Astrocyte of the cerebellum (primary cell): ENCODE results near the gene GBA3.

Source experiments
- DNase-seq: peaks from one replicate; pipeline ENCODE4 v3.0.0-alpha.2; 2011; ENCODE audit warnings: low read depth
- H3K4me3 ChIP-seq: 2 replicates; pipeline ENCODE4 v1.5.1; 2011; ENCODE audit warnings: mild to moderate bottlenecking, low read depth, low read length, moderate library complexity
- in situ Hi-C: cut with HindIII; loops from 2 replicates; pipeline ENCODE4 v1.10.0; 2017; ENCODE audit warnings: low sequenced_read_pairs
- TF ChIP-seq, protein P1 (sequence below): IDR thresholded peaks from 2 replicates; pipeline ENCODE4 v1.5.1; 2012; ENCODE audit warnings: low read length, low read depth, moderate library complexity, mild to moderate bottlenecking; ENCODE audit errors: missing control alignments

GBA3 gene

DNA sequence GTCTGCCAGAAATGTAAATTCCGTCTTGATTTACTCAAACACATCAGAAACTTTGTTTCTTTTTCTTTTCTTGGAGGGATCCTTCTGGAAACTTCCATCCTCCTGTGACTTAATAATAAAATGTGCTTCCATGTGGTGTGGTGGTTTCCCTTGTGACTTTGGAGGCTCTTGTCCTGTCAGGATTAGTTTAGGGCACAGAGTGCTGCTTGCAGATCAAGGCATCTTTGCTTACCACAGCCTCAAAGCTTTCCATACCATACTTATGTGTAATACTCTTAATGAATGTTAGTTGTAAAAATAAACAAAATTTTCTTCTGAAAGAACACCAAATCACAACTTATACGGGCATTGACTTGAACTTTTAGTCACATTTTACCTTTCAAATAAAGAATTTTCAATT, 27.4 kb downstream of the GBA3 start:
- H3K4me3 ChIP-seq: no peak overlapping the region
- TF ChIP-seq, protein P1, sequence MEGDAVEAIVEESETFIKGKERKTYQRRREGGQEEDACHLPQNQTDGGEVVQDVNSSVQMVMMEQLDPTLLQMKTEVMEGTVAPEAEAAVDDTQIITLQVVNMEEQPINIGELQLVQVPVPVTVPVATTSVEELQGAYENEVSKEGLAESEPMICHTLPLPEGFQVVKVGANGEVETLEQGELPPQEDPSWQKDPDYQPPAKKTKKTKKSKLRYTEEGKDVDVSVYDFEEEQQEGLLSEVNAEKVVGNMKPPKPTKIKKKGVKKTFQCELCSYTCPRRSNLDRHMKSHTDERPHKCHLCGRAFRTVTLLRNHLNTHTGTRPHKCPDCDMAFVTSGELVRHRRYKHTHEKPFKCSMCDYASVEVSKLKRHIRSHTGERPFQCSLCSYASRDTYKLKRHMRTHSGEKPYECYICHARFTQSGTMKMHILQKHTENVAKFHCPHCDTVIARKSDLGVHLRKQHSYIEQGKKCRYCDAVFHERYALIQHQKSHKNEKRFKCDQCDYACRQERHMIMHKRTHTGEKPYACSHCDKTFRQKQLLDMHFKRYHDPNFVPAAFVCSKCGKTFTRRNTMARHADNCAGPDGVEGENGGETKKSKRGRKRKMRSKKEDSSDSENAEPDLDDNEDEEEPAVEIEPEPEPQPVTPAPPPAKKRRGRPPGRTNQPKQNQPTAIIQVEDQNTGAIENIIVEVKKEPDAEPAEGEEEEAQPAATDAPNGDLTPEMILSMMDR: no peak
- in situ Hi-C loops: no loop called here
- DNase-seq: peak; percentile 13

DNA sequence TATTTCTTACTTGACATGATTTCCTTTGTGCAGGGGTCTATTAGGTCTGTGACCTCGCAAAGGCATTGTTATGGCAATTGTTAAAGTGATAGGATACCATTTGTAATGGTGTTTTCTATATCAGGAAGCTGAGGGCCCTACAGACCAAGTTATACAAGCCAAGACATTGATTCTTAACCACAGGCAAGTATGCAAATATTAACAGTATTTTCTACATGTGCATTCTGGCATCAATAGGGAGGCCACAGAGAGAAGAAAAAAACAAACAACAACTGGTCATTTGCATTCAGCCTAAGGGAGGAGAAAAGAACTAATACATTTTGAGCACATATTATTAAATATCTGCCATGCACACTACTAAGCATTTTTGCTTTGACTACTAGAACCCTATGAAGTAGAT, 28.5 kb downstream of the GBA3 start:
- in situ Hi-C loops: no loop called here
- no peak for DNase-seq
- TF ChIP-seq, protein P1: no peak
- H3K4me3 ChIP-seq: no peak overlapping the region

DNA sequence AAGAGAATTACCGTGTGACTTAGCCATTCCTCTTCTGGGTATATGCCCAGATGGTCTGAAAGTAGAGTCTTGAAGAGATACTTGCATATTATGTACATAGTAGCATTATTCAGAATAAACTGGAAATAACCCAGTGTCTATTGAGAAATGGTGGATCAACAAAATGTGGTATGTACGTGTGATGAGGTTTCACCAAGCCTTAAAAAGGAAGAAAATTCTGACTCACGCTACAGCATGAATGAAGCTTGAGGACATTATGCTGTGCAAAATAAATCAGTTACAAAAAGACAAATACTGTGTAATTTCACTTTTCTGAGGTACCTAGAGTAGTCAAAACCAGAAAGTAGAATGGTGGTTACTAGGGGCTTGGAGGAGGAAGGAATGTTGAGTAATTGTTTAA, 37.3 kb downstream of the GBA3 start:
- no peak overlapping the region for H3K4me3 ChIP-seq
- in situ Hi-C loops: no loop called here
- DNase-seq: no peak
- TF ChIP-seq, protein P1: no peak

DNA sequence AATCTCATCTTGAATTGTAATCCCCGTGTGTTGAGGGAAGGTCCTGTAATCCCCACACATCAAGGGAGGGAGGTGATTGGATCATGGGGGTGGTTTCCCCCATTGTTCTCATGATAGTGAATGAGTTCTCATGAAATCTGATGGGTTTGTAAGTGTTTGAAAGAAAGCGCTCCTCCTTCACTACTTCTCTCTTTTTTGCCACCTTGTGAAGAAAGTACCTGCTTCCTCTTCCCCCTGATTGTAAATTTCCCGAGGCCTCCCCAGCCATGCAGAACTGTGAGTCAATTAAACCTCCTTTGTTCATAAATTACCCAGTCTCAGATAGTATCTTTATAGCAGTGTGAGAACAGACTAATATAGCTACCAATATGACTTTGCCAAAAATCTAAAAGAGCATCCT, 41.1 kb downstream of the GBA3 start:
- in situ Hi-C loops: no loop called here
- TF ChIP-seq, protein P1: no peak

DNA sequence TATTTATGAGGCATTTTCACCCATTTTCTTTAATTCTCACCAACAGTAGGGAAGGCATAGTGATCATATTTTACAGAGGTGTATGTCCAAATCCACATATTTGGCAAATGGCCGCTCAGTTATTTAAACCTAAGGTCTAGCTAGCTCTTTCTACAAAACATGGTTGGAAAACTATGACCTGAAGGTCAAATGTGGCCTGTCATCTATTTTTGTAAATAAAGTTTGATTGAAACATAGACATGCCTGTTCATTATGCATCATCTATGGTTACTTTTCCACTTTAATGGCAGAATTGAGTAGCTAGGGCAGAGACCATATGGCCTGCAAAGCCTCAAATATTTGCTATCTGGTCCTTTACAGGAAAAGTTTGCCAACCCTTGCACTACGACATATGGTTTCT, 44.2 kb downstream of the GBA3 start:
- TF ChIP-seq, protein P1: no peak
- DNase-seq: no peak
- no peak overlapping the region for H3K4me3 ChIP-seq
- in situ Hi-C loops: no loop called here

More for the DNA sequence above, 41.1 kb downstream of the GBA3 start:
- H3K4me3 ChIP-seq: no peak overlapping the region
- no peak for DNase-seq

DNA sequence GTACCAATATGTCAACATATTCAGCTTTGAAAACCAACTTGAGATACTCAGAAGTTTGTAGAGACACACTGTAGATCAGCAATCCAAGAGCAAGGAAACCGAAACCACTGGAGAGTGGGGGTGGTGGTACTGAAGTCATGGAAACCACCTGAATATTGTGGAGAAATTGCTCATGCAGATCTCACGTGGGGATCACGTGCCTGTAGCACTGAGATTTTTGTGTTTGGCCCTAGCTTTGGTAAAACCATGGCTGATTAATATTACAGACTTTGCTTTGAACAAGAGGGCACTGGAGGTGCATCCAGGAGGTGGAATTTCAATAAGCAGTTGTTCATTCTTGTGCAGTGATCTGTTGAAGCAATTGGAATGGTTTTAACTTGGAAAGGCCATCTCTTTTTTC, 47.2 kb downstream of the GBA3 start:
- in situ Hi-C loops: no loop called here
- H3K4me3 ChIP-seq: no peak overlapping the region
- TF ChIP-seq, protein P1: no peak
- no peak for DNase-seq

DNA sequence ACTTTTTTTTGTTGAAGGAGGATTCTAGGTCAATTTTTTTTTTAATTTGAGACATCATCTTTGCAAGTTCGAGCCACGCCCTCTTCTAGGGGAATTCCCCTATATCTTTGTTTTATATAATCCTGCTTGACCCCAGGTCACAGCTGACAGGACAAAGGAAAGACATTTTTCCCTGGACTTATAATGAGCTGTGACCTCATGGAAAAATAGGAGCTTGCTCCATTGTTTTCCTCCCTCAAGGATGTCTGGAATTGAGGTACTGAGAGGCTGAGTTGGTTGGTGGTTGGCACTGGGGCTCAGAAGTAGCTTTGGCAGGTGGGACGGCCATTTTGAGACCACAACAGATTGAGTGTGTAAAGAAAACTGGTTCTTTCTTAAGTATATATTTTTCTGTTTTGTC, 49.0 kb downstream of the GBA3 start:
- in situ Hi-C loops: no loop called here
- TF ChIP-seq, protein P1: no peak
- H3K4me3 ChIP-seq: no peak overlapping the region
- DNase-seq: no peak
